ENCODE results near the gene PUS1.
"Not testable (repeated sequence)": the region's sequence is repeated elsewhere in the genome, so short reads cannot be mapped to it uniquely, and the experiment has no call there.

Gene PUS1

GRCh38 chr12:131960590-131961325 is 31.7 kb downstream of the PUS1 start:
- not testable (repeated sequence) for DNase-seq (ENCODE audit: low spot score)

DNA sequence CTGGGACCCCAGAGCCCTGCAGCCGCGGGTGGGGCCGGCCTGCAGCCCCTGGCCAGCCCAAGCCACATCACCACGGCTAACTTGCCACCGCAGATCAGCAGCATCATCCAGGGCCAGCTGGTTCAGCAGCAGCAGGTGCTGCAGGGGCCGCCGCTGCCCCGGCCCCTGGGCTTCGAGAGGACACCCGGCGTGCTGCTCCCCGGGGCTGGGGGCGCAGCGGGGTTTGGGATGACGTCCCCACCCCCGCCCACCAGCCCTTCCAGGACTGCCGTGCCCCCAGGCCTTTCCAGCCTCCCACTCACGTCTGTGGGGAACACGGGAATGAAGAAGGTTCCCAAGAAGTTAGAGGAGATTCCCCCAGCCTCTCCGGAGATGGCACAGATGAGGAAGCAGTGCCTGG is 32.3 kb downstream of the PUS1 start:
- not testable (repeated sequence) for DNase-seq (ENCODE audit: low spot score)

DNA sequence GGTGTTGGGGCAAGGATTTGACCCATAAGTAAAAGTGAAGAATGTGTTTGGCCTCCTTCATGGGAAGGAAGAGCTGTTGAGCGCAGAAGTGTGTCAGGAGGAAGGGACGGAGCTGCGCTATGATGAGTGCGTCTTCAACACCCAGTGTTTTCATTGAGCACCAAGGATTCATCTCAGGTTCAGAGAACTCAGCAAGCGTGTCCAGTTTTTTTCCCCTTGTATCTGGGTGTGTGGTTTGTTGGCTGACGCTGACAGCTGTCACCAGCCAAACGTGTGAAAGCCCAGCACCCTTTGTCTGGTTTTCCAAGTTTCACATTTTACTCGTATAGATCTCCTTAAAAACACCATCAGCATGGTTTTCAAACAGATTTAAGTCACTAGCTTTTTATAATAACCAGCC is 33.0 kb downstream of the PUS1 start:
- DNase-seq (ENCODE audit: low spot score): no peak

DNA sequence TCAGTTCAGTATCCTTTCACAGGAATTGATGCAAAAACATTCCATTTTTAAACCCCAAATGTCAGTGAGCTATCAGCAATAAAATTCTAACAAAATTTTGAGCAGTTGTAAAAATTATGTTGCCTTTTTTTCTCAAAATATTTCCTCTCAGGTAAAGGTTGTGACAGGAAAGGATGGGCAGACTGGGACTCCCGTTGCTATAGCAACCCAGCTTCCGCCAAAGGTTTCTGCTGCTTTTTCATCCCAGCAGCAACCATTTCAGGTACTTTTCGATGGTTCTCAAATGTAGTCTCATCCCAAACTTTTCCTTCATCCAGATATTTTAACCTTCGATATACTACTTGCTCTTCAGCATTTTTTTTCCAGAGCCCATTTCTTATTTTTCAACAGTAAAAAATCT is 34.3 kb downstream of the PUS1 start:
- no peak for DNase-seq (ENCODE audit: low spot score)

DNA sequence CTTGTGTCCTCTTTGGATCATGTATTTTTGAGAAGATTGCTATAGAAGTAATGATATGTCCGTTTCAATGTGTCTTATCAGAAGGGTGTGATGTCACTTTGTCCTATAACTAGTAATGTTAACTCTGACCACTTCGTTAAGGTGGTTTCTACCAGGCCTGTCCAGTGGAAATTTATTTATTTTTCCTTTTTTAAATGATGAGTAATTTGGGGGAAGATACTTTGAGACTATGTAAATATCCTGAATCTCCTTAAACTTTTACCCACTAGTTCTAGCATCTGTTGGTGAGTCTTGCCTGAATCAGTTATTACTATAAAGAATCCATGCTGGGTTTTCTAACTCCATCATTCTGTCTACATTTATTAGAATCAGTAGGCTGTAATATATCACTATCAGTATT is 36.0 kb downstream of the PUS1 start:
- DNase-seq (ENCODE audit: low spot score): no peak

GRCh38 chr12:131971226-131971625 is 42.1 kb downstream of the PUS1 start:
- no peak for DNase-seq (ENCODE audit: low spot score)

DNA sequence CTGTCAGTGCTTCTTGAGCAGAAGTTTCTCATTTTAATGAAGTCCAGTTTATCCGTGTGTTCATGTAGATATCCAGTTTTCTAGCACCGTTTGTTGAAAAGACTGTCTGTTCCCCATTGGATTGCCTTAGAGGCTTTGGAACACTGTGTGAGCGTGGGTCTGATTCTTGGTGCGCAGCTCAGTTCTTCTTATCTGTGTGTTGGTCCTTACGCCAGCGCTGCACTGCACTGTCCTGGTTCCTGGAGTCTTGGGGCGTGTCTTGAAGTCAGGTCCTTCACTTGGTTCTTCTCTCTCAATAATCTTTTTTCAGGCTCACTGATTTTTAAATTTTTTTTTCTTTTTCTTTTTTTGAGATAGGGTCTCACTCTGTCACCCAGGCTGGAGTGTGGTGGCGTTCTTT is 46.2 kb downstream of the PUS1 start:
- DNase-seq (ENCODE audit: low spot score): no peak

DNA sequence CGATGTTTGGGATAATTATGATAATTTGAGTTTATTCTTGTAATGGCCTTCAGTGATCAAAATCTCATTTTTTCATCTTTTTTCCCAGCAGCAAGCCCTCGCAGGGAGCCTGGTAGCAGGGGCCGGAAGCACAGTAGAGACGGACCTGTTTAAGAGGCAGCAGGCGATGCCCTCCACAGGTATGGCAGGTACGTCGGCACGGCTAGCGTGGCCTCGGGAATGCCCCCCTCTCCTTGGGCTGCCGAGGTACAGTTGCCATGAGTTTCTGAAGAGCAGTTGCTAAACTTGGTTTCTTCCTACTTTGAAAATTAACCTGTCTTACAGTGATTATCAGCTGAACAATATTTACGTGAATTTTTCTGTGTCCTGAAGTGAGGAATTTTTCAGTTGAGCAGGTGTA is 50.5 kb downstream of the PUS1 start:
- DNase-seq (ENCODE audit: low spot score): no peak

- peak; percentile 27 for DNase-seq (ENCODE audit: low spot score)
These were observed 51.2 kb downstream of the PUS1 start for GRCh38 chr12:131980263-131980662.

DNA sequence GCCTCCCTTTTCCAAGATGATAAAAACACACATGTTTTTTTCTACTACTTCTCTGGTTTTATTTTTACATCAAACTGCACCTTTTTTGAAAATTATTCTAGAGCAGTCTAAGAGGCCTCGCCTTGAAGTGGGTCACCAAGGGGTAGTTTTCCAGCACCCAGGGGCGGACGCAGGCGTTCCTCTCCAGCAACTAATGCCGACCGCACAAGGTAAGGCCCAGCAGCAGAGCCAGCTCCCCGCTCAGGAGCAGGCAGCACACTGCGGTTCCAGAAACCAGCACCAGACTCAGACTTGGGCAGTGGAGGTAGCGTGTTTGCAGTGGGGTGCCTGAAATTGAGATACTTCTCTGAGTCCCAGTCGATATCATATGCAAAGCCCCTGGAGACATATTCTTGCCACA is 52.3 kb downstream of the PUS1 start:
- DNase-seq (ENCODE audit: low spot score): no peak

DNA sequence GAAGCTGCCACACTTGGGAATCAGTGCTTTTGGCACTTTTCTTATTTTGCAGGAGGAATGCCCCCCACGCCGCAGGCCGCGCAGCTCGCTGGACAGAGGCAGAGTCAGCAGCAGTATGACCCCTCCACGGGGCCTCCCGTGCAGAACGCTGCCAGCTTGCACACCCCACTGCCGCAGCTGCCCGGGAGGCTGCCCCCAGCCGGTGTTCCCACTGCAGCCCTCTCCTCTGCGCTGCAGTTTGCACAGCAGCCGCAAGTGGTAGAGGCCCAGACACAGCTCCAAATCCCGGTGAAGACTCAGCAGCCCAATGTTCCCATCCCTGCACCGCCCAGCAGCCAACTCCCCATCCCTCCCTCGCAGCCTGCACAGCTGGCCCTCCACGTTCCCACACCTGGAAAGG is 53.0 kb downstream of the PUS1 start:
- no peak for DNase-seq (ENCODE audit: low spot score)

DNA sequence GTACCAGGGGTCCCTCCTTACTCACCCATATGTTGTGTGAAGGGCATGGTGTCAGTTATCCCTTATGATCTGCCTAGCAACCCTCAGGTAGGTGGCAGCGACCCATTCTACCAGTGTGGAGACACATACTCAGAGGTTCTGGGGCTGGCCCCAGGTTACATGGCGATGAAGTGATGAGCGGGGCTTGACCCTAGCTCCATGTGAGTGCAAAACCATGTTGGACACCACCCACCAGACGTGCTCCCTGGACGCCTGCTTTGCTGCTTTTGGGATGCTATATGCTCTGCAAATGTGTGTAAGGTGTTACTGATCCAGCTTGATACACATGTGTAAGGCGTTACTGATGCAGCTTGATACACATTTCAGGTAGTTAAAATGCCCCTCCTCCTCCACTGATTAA is 54.0 kb downstream of the PUS1 start:
- DNase-seq (ENCODE audit: low spot score): no peak

DNA sequence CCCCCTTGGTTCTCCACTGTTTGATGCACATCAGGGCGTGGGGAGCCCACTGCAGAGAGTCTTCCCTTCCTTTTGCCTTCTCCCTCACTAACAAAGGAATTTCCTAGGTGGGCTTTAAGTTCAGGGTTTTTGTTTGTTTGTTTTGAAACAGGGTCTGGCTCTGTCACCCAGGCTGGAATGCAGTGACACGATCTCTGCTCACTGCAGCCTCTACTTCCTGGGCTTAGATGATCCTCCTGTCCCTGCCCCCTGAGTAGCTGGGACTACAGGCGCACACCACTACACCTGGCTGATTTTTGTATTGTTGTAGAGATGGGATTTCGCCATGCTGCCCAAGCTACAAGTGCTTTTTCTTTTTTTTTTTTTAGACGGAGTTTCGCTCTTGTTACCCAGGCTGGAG is 54.5 kb downstream of the PUS1 start:
- DNase-seq (ENCODE audit: low spot score): no peak

- DNase-seq (ENCODE audit: low spot score): no peak
These were observed 55.3 kb downstream of the PUS1 start for GRCh38 chr12:131984334-131984733.

GRCh38 chr12:131985510-131985875 is 56.4 kb downstream of the PUS1 start:
- DNase-seq (ENCODE audit: low spot score): not testable (repeated sequence)

- no peak for DNase-seq (ENCODE audit: low spot score)
These were observed 57.3 kb downstream of the PUS1 start for GRCh38 chr12:131986361-131986760.

DNA sequence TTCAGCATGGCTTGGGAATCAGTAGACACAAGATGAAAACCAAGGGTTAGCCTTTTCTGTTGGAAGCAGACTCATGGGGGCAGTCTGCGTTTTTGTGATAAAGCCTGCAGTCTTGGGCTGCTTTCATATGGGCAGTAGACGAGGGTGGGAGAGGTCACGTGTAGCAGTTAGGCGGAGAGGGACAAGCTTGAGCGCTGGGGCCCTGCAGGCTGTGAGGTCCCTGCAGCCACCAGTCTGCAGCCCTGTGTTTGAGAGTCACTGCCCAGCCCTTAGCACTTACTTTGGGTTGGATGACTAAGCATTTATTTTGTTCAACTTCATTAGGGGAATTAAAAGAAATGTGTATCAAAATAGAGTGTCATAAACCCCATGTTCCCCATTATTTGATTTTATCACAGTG is 57.8 kb downstream of the PUS1 start:
- no peak for DNase-seq (ENCODE audit: low spot score)

DNA sequence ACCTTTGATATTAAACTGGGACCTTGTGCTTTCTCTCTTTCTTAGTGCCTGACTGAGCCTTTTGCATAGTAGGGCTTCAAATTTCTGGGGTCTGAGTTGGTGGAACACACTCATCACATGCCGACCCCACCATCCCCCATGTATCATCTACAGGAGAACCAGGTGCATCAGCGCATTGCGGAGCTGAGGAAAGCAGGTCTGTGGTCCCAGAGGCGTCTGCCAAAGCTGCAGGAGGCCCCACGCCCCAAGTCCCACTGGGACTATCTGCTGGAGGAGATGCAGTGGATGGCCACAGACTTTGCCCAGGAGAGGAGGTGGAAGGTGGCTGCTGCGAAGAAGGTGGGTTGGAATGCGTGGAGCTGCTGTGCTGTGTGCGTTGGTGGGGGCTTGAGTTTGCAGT is 58.5 kb downstream of the PUS1 start:
- DNase-seq (ENCODE audit: low spot score): no peak

DNA sequence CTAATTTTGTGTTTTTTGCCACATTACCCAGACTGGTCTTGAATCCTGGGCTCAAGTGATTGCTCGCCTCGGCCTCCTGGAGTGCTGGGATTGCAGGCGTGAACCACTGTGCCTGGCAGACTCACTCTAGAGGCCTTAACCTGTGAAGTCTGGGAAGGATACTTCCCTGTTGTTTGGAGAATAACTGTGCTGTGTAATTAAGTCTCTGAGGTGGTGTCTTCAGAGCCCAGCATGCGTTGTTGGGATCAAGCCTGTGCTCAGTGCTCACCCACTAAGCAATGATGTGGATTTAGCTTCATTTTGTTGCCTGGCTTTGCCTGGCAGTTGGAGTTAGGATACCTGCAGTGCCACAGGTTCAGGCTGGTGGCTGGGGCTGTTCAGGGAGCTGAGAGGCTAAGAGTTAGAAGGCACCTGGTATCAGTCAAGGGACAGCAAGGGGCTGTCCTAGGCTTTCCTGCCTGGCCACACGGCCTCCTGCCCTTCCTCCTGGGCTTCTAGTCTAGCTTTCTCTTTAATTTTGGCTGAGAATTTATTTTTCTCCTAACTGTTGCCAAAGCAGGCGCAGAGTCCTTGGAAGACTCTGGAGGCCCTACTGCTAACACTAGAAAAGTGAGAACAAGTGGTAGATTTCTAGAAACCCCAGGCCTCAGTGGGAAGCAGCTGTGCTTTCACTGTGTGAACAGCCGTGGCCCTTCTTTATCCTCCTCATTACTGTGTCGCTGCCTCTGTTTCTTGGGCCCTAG is 59.1 kb downstream of the PUS1 start:
- no peak for DNase-seq (ENCODE audit: low spot score)

GRCh38 chr12:131989021-131989420 is 59.9 kb downstream of the PUS1 start:
- no peak for DNase-seq (ENCODE audit: low spot score)

DNA sequence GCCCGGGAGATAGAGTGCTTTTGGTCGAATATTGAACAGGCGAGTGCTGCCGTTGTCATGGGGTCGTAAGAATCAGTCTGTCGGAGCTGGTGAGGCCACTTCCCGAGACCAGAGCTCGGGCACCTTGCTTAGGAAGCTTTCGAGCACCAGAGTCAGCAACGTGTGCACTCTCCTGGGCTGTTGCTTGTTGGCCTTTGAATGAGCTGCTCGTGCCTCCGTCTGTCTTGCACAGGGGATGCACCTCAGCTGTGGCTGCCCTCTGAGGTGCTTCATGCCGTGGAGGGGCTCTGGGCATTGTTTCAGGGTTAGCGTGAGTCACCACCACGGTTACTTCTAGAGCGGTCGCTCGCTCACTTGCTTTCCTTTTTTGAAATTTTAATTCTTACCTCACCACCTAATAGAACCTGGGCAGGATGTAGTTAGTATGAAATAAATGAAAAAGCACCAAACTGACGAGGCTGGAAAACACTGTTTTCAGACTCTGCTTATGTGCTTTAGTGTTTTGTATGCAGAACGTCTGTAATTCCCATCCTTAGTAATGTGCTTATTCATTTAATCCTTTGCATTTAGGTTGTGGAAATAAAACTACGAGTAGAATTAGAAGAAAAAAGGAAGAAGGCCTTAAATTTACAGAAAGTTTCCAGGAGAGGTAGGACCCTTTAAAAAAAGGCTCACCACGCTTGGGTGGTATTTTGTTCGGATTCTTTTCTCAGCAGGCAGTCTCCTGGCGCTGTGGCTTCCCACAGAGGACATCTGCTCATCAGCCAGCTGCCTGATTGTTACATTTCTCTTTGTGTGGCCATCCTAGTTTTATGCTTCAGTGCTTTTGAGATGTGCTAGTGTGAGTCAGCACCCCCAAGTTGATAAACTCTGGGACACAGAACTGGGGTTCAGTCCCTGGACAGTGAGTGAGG is 61.2 kb downstream of the PUS1 start:
- no peak for DNase-seq (ENCODE audit: low spot score)

- no peak for DNase-seq (ENCODE audit: low spot score)
These were observed 61.9 kb downstream of the PUS1 start for GRCh38 chr12:131990980-131991305.
